K562 (cell line): ENCODE data around the gene NPTXR. TPM values are rescaled to one million over a fixed set of nuclear protein-coding genes. Genes with fewer than 3 reads are reported as not detected.

Source experiments
- ATAC-seq: fragments of 200-7000 bp; cut with Tn5 transposase; 3 replicates; pipeline ENCODE4 v1.9.1; 2020; ENCODE audit warnings: moderate library complexity
- BruUV-seq: library from RNA; stranded (reverse); fragments of 400-500 nt; replicated peaks from 2 replicates; lab custom pipeline; 2021; lab: Mats Ljungman, UMichigan
- CTCF ChIA-PET: fragments of 300-600 bp; formaldehyde crosslinking; extraction: SDS; loops from one replicate; lab custom pipeline; 2021; ENCODE audit warnings: low intra/inter-chr PET ratio; lab: Yijun Ruan, JAX
- POLR2A ChIA-PET: fragments of 300-600, 350-650 bp; sonication (Branson Sonifier 250); formaldehyde crosslinking; extraction: SDS; loops from one replicate; lab custom pipeline; 2021; ENCODE audit warnings: antibody characterized with exemption, inconsistent platforms; lab: Yijun Ruan, JAX
- DNase-seq, 4 experiments: peaks; one replicate each; pipeline versions ENCODE4 v3.0.0 to v3.0.0-alpha.2; 2011 to 2018; ENCODE audit warnings: low spot score in 3 of 4, mixed read lengths in 3 of 4; ENCODE audit errors: extremely low read depth in 1 of 4
- FAIRE-seq: peaks from 2 replicates; lab custom pipeline; 2011; peaks lifted over from hg19 to GRCh38; lab: Jason Lieb, UNC
- H2AFZ ChIP-seq: 2 replicates; pipeline ENCODE4 v1.6.0; 2011; ENCODE audit warnings: low read depth, low read length, control low read depth, inconsistent platforms
- H3K27ac ChIP-seq: fragments of 200-600 bp; 3 replicates; pipeline ENCODE4 v1.8.0; 2011; ENCODE audit warnings: low read depth, mild to moderate bottlenecking, control low read depth, inconsistent platforms, low read length, moderate library complexity, mixed read lengths; ENCODE audit errors: extremely low read depth
- H3K27me3 ChIP-seq, 2 experiments: fragments of 300-600 bp in 1 of 2; 2 replicates in 1 of 2; 3 replicates in 1 of 2; pipeline versions ENCODE4 v1.6.0 to v1.8.0; 2011; ENCODE audit warnings: inconsistent platforms in 2 of 2, low read length in 2 of 2, mild to moderate bottlenecking in 1 of 2, mixed read lengths in 1 of 2, moderate library complexity in 1 of 2; ENCODE audit not compliant: control insufficient read depth in 2 of 2, insufficient read depth in 2 of 2
- H3K36me3 ChIP-seq: fragments of 300-600 bp; 3 replicates; pipeline ENCODE4 v1.8.0; 2011; ENCODE audit warnings: mild to moderate bottlenecking, low read length, inconsistent platforms; ENCODE audit not compliant: control insufficient read depth, insufficient read depth
- H3K4me1 ChIP-seq, 2 experiments: fragments of 200-600 bp in 1 of 2; replicated peaks in 1 of 2; 2 replicates in 1 of 2; 3 replicates in 1 of 2; pipeline versions ENCODE4 v1.5.1 to v1.8.0; 2011; ENCODE audit warnings: inconsistent platforms in 2 of 2, low read length in 2 of 2, mild to moderate bottlenecking in 1 of 2, mixed read lengths in 1 of 2, moderate library complexity in 1 of 2; ENCODE audit not compliant: control insufficient read depth in 2 of 2, insufficient read depth in 2 of 2
- H3K4me2 ChIP-seq: 2 replicates; pipeline ENCODE4 v1.6.1; 2011; ENCODE audit warnings: low read length, control low read depth, inconsistent platforms, mixed read lengths; ENCODE audit not compliant: insufficient read depth
- H3K4me3 ChIP-seq: fragments of 200-600 bp; sonication (generic), shearing (Covaris generic); 2 replicates; pipeline ENCODE4 v1.5.1; 2016; ENCODE audit warnings: control low read depth, inconsistent platforms
- H3K79me2 ChIP-seq: fragments of 200-600 bp; 3 replicates; pipeline ENCODE4 v1.8.0; 2011; ENCODE audit warnings: low read length, inconsistent platforms; ENCODE audit not compliant: control insufficient read depth, insufficient read depth
- H3K9ac ChIP-seq, 2 experiments: 2 replicates each; pipeline versions ENCODE4 v1.6.0 to v1.6.1; 2011; ENCODE audit warnings: low read depth in 2 of 2, low read length in 2 of 2, control low read depth in 1 of 2, inconsistent platforms in 1 of 2, mild to moderate bottlenecking in 1 of 2, mixed read lengths in 1 of 2; ENCODE audit not compliant: insufficient read depth in 1 of 2
- H3K9me1 ChIP-seq: one replicate; pipeline ENCODE4 v1.6.0; 2011; ENCODE audit warnings: inconsistent platforms, mild to moderate bottlenecking, low read length, moderate library complexity; ENCODE audit not compliant: control insufficient read depth, insufficient read depth
- H3K9me3 ChIP-seq: replicated peaks from 2 replicates; pipeline ENCODE4 v1.5.1; 2011; ENCODE audit warnings: low read depth, low read length, inconsistent platforms; ENCODE audit not compliant: control insufficient read depth, insufficient read depth
- H4K20me1 ChIP-seq: replicated peaks from 2 replicates; pipeline ENCODE4 v1.6.1; 2011; ENCODE audit warnings: low read length, inconsistent platforms, mixed read lengths; ENCODE audit not compliant: control insufficient read depth, insufficient read depth
- IRF9 ChIP-seq: fragments of 450-650 bp; IDR thresholded peaks from 2 replicates; pipeline ENCODE4 v1.6.1; 2016; ENCODE audit warnings: missing biosample characterization, missing genetic modification characterization
- PCBP1 ChIP-seq: fragments of 200-400 bp; formaldehyde crosslinking; IDR thresholded peaks from 2 replicates; pipeline ENCODE4 v1.6.1; 2018; ENCODE audit warnings: mild to moderate bottlenecking, low read depth, low read length; ENCODE audit not compliant: poor library complexity, severe bottlenecking
- PHF8 ChIP-seq: fragments of 200-600 bp; sonication (generic); IDR thresholded peaks from 2 replicates; pipeline ENCODE4 v1.6.1; 2012; ENCODE audit warnings: mixed run types, mild to moderate bottlenecking, inconsistent platforms, low read length, moderate library complexity, borderline replicate concordance
- RBFOX2 ChIP-seq: fragments of 200-400 bp; formaldehyde crosslinking; IDR thresholded peaks from 2 replicates; pipeline ENCODE4 v1.6.1; 2017; ENCODE audit warnings: low read depth, mild to moderate bottlenecking, low read length, moderate library complexity
- UBTF ChIP-seq, 2 experiments: IDR thresholded peaks; 2 replicates each; pipeline ENCODE4 v1.6.1; 2012; ENCODE audit warnings: improper control_type of control experiment in 2 of 2, low read depth in 2 of 2, low read length in 2 of 2, borderline replicate concordance in 1 of 2
- YY1 ChIP-seq, 3 experiments: IDR thresholded peaks; 2 replicates each; pipeline ENCODE4 v1.6.1; 2011; ENCODE audit warnings: low read length in 2 of 3, mild to moderate bottlenecking in 2 of 3, moderate library complexity in 2 of 3, borderline replicate concordance in 1 of 3, control low read depth in 1 of 3, low read depth in 1 of 3; ENCODE audit not compliant: insufficient read depth in 3 of 3, insufficient replicate concordance in 2 of 3, control insufficient read depth in 1 of 3, insufficient read length in 1 of 3; ENCODE audit errors: extremely low read depth in 1 of 3
- WGBS: fragments of 100-300 bp; shearing (Covaris generic); methylation state at CpG from one replicate; pipeline ENCODE4 v1.1.6; 2016; ENCODE audit warnings: low coverage, mixed read lengths; ENCODE audit not compliant: insufficient coverage; ENCODE audit errors: missing lambda C conversion rate; 5-methylcytosine and 5-hydroxymethylcytosine counted together
- in situ Hi-C: fragments of 300-500 bp; cut with MboI; formaldehyde crosslinking; loops from 4 replicates; pipeline ENCODE4 v1.15.0; 2018; ENCODE audit warnings: inconsistent platforms, mixed read lengths
- intact Hi-C: fragments of 100-400 bp; cut with micrococcal nuclease; formaldehyde crosslinking; loops from 2 replicates; pipeline ENCODE4 v1.14.2; 2022
- polyA plus RNA-seq, 8 experiments: library from polyadenylated mRNA; depleted of rRNA in 4 of 8; stranded (reverse) in 5 of 8; unstranded in 3 of 8; fragments of >200 nt; fragmentation: Nextera tagmentation in 2 of 8; fragmentation: Illumina TruSeq in 1 of 8; extraction: Ambion mirVana in 2 of 8; extraction: Trizol in 1 of 8; gene quantifications; 2 replicates each; pipeline versions ENCODE4 v1.2.1 to v1.2.3, GENCODE V29; 2011 to 2014; ENCODE audit warnings: inconsistent platforms in 1 of 8, missing spikeins in 1 of 8
- total RNA-seq, 7 experiments: library from RNA; depleted of rRNA in 6 of 7; stranded (reverse); fragments of >200 nt in 6 of 7; fragmentation: Illumina TruSeq in 2 of 7; extraction: Trizol in 2 of 7; gene quantifications; 2 replicates each; pipeline versions ENCODE4 v1.2.1 to v1.2.3, GENCODE V29; 2011 to 2021; ENCODE audit warnings: low replicate concordance in 1 of 7

Gene NPTXR
- total and polyA plus RNA-seq, 9 of the 15 experiments (the other 6 are each of a cell fraction or from before 2014, with no cell fraction given), result 0.01 to 3.1 (median 1.1) TPM

- Histone ChIP-seq H3K27me3 (peaks cover 0 to 5% of the 10 kb centered on the region in 2 experiments; a peak in 2 of 5 replicates), H3K4me1 (peaks cover 13 to 27% of the 10 kb centered on the region in 2 experiments), H3K27ac (peak overlapping the region; percentile 68), H3K9me3 (no peaks in the 10 kb centered on the region), H3K4me3 (peak overlapping the region; percentile 62), H3K9me1 (no peaks in the 10 kb centered on the region), H3K4me2 (peak overlapping the region; percentile 79), H2AFZ (peak overlapping the region; percentile 39; the same call in 1 of the 2 replicates), H3K36me3 (peaks cover 33% of the 10 kb centered on the region; the same call in 2 of the 3 replicates), H3K79me2 (peaks cover 29% of the 10 kb centered on the region), H3K9ac (peak overlapping the region; percentile 59 to 94), H4K20me1 (no peaks in the 10 kb centered on the region; the same call in 1 of the 2 replicates)
- CTCF ChIA-PET, result interaction anchor here (0.6 to 1.4 kb wide), 2 partner anchors 132 to 149 kb away, joined by 4 to 6 read pairs; partner anchors contain the start of gene APOBEC3D
- peak; percentile 31 for ATAC-seq
- no TSS peak for BruUV-seq
- peak in 3 of 4 experiments; percentile 18 to 28 (median 26) for DNase-seq
- in situ Hi-C loops (no loop called here), intact Hi-C loops (loop anchor here (5.0 to 10.0 kb wide), 3 partner anchors 53 to 141 kb away; partner anchors contain the start of gene APOBEC3C)
- POLR2A ChIA-PET, result interaction anchor here (0.6 kb wide), 1 partner anchor 94 kb away, joined by 3 read pairs; no protein-coding TSS in a partner anchor
- WGBS, result 0% methylated on average over 14 of the region's 77 CpGs
- FAIRE-seq, result no peak
- peak in 1 of 3 experiments; percentile 49 for TF ChIP-seq YY1 (IDR thresholded peaks at IDR 0.05; ENCODE audit: borderline replicate concordance in 1 of 3, control insufficient read depth in 1 of 3, extremely low read depth in 1 of 3, insufficient read depth in 3 of 3, insufficient read length in 1 of 3, insufficient replicate concordance in 2 of 3, low read depth in 1 of 3, low read length in 2 of 3)
- 0 out of 4 replicates have a peak, but pooled peaks of 1 of the 2 experiments have one; percentile 28 for TF ChIP-seq UBTF (IDR thresholded peaks at IDR 0.05; ENCODE audit: borderline replicate concordance in 1 of 2, low read depth in 2 of 2, low read length in 2 of 2)
- TF ChIP-seq IRF9 (tag), result no peak
- TF ChIP-seq PHF8, result peak; percentile 29; the same call in 1 of the 2 replicates
- peak; percentile 1 for TF ChIP-seq PCBP1
- TF ChIP-seq RBFOX2, result 0 out of 2 replicates have a peak, but pooled peaks have one; percentile 44
Measured at GRCh38 chr22:38871360-38872171, 27.7 kb upstream of the NPTXR start.
